Activated CD8-positive, alpha-beta memory T cell treated with anti-CD3 and anti-CD28 coated beads, Interleukin-2, amount 50 U/mL, for 48 hours (primary cell): ENCODE data around the gene NEMP2.
"Not testable (repeated sequence)": the region's sequence is repeated elsewhere in the genome, so short reads cannot be mapped to it uniquely, and the experiment has no call there.

Source experiments
- DNase-seq: peaks from one replicate; pipeline ENCODE4 v3.0.0-alpha.2; 2020

The NEMP2 gene

GRCh38 chr2:190519975-190520767 lies 14.4 kb downstream of the NEMP2 start:
- no peak for DNase-seq

- DNase-seq = no peak
These were observed 17.1 kb downstream of the NEMP2 start for GRCh38 chr2:190517468-190517867.

- DNase-seq = no peak
These were observed 18.8 kb downstream of the NEMP2 start for GRCh38 chr2:190515687-190516086.

GRCh38 chr2:190514676-190515075 lies 19.8 kb downstream of the NEMP2 start:
- DNase-seq = no peak

- no peak for DNase-seq
These were observed 20.6 kb downstream of the NEMP2 start for GRCh38 chr2:190513877-190514276.

GRCh38 chr2:190512539-190513095 lies 21.9 kb downstream of the NEMP2 start:
- DNase-seq = no peak

GRCh38 chr2:190511104-190511503 lies 23.4 kb downstream of the NEMP2 start:
- DNase-seq = no peak

- DNase-seq = not testable (repeated sequence)
These were observed 24.6 kb downstream of the NEMP2 start for GRCh38 chr2:190509895-190510294.

GRCh38 chr2:190507135-190507534 lies 27.4 kb downstream of the NEMP2 start:
- DNase-seq = no peak

- DNase-seq = no peak
These were observed 27.9 kb downstream of the NEMP2 start for GRCh38 chr2:190506666-190507065.

GRCh38 chr2:190505696-190506095 lies 28.8 kb downstream of the NEMP2 start:
- no peak for DNase-seq

GRCh38 chr2:190504912-190505311 lies 29.6 kb downstream of the NEMP2 start:
- DNase-seq = no peak

GRCh38 chr2:190503088-190503487 lies 31.4 kb downstream of the NEMP2 start:
- DNase-seq = no peak

- no peak for DNase-seq
These were observed 32.7 kb downstream of the NEMP2 start for GRCh38 chr2:190501702-190502407.

GRCh38 chr2:190501231-190501630 lies 33.3 kb downstream of the NEMP2 start:
- no peak for DNase-seq

GRCh38 chr2:190500054-190500502 lies 34.4 kb downstream of the NEMP2 start:
- no peak for DNase-seq

- DNase-seq = no peak
These were observed 35.2 kb downstream of the NEMP2 start for GRCh38 chr2:190499273-190499672.

GRCh38 chr2:190497428-190497827 lies 37.1 kb downstream of the NEMP2 start:
- DNase-seq = no peak

GRCh38 chr2:190494600-190495227 lies 39.8 kb downstream of the NEMP2 start:
- DNase-seq = not testable (repeated sequence)

GRCh38 chr2:190493095-190493494 lies 41.4 kb downstream of the NEMP2 start:
- no peak for DNase-seq

GRCh38 chr2:190490502-190490901 lies 44.0 kb downstream of the NEMP2 start:
- no peak for DNase-seq

GRCh38 chr2:190489475-190489874 lies 45.0 kb downstream of the NEMP2 start:
- no peak for DNase-seq

GRCh38 chr2:190488516-190489233 lies 45.8 kb downstream of the NEMP2 start:
- DNase-seq = no peak
